GM12865 (cell line): ENCODE results near the gene SPATC1L.

ENCODE experiments used
- DNase-seq: peaks from one replicate; pipeline ENCODE4 v3.0.0; 2010; ENCODE audit warnings: low read depth
- H3K4me3 ChIP-seq: 2 replicates; pipeline ENCODE4 v1.5.1; 2011; ENCODE audit warnings: mild to moderate bottlenecking, low read depth, low read length, control low read depth
- TF ChIP-seq, protein P1 (sequence below): IDR thresholded peaks from 2 replicates; pipeline ENCODE4 v1.5.1; 2011; ENCODE audit warnings: low read length, control low read depth, low read depth, inconsistent platforms; ENCODE audit not compliant: insufficient read depth; ENCODE audit errors: missing control alignments

Gene SPATC1L

DNA sequence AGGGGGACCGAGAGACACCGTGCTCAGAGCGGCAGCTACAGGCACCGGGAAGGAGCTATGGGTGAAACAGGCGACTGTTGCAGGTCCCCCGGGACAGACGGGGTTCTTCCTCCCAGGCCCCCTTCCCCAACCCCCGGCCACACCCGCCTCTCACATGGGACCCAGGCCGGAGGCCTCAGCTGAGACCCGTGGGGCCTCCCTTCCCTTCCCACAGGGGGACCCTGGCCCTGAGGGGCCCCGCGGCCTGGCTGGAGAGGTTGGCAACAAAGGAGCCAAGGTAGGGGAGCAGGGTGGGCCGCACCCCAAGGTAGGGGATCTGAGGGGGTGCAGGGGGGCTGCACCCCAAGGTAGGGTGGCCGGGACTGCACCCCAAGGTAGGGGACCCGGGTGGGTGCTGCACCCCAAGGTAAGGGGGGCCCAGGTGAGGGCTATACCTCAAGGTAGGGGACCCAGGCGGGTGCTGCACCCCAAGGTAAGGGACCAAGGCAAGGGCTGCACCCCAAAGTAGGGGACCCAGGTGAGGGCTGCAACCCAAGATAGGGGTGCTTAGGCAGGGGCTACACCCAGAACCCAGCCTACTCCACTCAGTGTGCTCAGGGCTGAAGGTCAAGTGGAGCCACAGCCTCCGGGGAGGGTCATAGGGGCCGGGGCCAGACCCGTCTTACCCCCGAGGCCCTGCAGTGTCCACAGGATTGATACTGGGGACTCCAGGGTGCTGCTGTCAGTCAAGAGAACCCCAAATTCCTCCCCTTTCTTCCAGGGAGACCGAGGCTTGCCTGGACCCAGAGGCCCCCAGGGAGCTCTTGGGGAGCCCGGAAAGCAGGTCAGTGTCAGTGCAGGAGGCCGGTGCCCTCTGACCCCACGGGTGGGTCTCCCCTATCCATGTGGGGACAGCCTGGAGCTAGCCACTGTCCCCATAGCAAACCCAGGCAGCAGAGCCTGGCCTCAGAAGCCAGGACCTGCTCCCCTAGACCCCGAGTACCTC, 63.7 kb downstream of the SPATC1L start:
- TF ChIP-seq, protein P1, sequence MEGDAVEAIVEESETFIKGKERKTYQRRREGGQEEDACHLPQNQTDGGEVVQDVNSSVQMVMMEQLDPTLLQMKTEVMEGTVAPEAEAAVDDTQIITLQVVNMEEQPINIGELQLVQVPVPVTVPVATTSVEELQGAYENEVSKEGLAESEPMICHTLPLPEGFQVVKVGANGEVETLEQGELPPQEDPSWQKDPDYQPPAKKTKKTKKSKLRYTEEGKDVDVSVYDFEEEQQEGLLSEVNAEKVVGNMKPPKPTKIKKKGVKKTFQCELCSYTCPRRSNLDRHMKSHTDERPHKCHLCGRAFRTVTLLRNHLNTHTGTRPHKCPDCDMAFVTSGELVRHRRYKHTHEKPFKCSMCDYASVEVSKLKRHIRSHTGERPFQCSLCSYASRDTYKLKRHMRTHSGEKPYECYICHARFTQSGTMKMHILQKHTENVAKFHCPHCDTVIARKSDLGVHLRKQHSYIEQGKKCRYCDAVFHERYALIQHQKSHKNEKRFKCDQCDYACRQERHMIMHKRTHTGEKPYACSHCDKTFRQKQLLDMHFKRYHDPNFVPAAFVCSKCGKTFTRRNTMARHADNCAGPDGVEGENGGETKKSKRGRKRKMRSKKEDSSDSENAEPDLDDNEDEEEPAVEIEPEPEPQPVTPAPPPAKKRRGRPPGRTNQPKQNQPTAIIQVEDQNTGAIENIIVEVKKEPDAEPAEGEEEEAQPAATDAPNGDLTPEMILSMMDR = no peak
- no peak for DNase-seq

DNA sequence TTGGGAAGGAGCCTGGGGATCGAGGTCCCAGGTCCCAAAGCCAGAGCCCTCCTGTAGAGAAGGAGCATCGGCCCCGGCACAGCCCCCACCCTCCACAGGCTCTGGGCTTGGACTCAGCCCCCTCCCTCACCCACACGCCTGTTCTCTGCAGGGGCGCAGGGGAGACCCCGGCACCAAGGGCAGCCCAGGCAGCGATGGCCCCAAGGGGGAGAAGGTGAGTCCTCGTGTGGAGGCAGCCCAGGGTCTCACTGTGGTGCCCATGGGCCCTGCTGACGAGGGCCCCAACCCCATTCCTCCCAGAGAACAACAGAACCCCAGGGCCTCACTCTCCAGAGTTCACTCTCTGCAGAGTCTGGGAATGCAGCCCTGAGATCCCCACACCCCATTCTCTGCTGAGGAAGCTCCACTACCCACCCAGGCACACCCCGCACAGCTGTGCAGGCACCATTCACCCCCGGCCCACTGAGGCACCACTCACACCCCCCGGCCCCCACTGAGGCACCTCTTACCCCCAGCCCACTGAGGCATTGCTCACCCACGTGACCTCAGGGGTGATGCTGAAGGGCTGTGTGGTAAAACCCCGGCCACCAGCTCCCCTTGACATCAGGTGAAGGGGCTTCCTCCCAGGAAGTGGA, 64.5 kb downstream of the SPATC1L start:
- DNase-seq = no peak
- no peak overlapping the region for H3K4me3 ChIP-seq
- TF ChIP-seq, protein P1 = no peak

More for the DNA sequence above, 63.7 kb downstream of the SPATC1L start:
- H3K4me3 ChIP-seq = no peak overlapping the region

DNA sequence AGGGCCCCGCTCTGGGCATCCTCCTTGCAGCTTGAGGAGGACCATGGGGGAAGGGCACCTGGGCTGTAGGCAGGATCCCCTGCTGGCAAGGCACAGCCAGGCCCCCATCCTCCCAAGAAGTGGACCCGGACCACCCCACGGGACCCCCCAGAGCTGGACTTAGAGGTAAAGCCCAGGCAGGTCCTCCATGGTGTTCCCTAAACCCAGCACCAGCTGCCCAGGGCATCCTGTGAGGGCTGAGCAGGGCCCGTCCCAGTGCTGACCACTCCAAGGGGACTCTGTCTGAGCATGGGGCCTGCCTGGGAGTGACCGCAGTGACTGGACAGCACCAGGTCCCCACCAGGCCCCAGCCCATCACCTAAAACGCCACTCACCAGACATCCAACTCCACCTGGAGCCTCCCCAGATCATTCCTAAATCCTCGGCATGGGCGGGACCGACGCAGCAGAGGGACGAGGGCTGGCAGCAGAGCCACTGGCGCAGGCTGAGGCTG, 65.1 kb downstream of the SPATC1L start:
- TF ChIP-seq, protein P1 = no peak
- DNase-seq = no peak
- H3K4me3 ChIP-seq = no peak overlapping the region

DNA sequence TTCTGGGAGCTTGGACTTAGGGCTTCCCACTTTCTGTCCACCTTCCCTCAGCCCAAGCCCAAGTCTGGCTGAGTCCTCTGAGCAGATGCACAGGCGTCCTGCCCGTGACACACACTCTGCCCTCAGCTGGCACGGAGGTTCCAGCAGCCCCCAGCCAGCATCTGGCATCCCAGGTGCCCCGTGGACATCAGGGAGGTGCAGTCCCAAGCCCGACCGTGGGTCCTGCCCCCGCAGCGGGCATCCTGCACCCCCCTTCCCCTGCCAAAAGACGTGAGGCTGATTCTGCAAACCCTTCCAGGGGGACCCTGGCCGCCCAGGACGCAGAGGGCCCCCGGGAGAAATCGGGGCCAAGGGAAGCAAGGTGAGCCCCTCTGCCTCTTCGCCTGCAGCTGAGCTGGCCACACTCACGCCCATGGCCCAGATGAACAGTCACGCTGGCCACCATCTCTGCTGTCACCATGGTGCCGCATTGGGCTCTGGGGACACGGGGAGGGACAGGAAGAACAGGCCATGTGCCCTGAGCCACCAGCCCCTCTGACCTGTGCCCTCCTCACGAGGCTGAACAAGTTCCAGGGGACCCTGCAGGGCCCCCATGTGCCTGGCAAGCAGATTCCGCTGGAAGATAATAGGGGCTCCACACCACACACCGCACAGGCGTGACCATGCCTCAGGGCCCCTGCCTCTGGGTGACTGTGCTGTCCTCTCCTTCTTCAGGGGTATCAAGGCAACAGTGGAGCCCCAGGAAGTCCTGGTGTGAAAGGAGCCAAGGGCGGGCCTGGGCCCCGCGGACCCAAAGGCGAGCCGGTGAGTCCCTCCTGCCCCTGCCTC, 65.7 kb downstream of the SPATC1L start:
- no peak for DNase-seq

DNA sequence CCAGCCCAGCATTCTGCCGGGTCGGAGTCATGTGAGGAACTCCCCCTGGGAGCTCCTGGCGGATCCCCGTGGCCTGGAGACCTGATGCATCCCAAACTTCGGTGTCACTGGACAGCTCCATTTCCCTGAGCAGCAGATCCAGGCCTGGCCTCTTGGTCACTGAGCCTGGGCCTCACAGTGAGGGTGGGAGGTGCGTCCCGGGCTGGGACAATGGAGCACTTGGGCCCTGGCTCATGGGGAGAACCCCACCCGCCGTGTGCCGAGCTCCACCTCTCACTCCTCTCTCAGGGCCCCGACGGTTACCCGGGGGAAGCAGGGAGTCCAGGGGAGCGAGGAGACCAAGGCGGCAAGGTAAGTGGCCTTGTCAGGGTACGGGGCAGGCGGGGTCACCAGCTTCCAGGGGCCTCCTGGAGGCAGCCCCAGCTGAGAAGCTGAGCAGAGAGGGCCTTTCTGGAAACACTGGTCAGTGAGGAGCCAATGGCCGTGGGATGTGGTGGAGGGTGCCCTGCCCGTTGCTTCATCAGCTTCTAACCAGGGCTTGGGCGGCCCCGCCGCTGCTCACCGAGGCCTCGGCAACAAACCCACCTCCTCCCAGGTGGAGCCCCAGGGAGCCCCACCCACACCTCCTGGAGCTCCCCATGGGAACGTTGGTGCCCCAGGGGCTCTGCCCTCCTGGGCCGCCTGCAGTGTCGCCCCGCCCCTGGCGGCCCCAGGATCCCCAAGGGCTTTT, 66.5 kb downstream of the SPATC1L start:
- no peak overlapping the region for H3K4me3 ChIP-seq
- DNase-seq = no peak

More for the DNA sequence above, 65.7 kb downstream of the SPATC1L start:
- H3K4me3 ChIP-seq = no peak overlapping the region
- TF ChIP-seq, protein P1 = no peak

More for the DNA sequence above, 66.5 kb downstream of the SPATC1L start:
- TF ChIP-seq, protein P1 = no peak
